ENCODE data around the gene DCAF4. TPM values are rescaled to one million over a fixed set of nuclear protein-coding genes. Genes with fewer than 3 reads are reported as not detected.

Gene DCAF4
- total RNA-seq, 1 donor from 2014 or later: 7.7 TPM

GRCh38 chr14:72904840-72905561, 21.3 kb upstream of the DCAF4 start:
- H3K4me1 Mint-ChIP-seq (ENCODE audit: unreplicated experiment): no peaks in the 10 kb centered on the region
- no peaks in the 10 kb centered on the region for H3K36me3 Mint-ChIP-seq (ENCODE audit: low read depth, unreplicated experiment)
- peak; percentile 97 for TF ChIP-seq CTCF (IDR thresholded peaks at IDR 0.05; ENCODE audit: unreplicated experiment)
- DNase-seq (ENCODE audit: low spot score): peak; percentile 60
- no peak overlapping the region for H3K27ac Mint-ChIP-seq (ENCODE audit: unreplicated experiment)
- H3K4me3 Mint-ChIP-seq (ENCODE audit: unreplicated experiment): no peak overlapping the region
- no peaks in the 10 kb centered on the region for H3K27me3 Mint-ChIP-seq (ENCODE audit: unreplicated experiment)
- no peaks in the 10 kb centered on the region for H3K9me3 Mint-ChIP-seq (ENCODE audit: unreplicated experiment)

- Mint-ChIP-seq H3K27me3 (ENCODE audit: unreplicated experiment) (no peaks in the 10 kb centered on the region), H3K4me1 (ENCODE audit: unreplicated experiment) (no peaks in the 10 kb centered on the region), H3K9me3 (ENCODE audit: unreplicated experiment) (no peaks in the 10 kb centered on the region), H3K27ac (ENCODE audit: unreplicated experiment) (no peak overlapping the region), H3K36me3 (ENCODE audit: low read depth, unreplicated experiment) (no peaks in the 10 kb centered on the region), H3K4me3 (ENCODE audit: unreplicated experiment) (no peak overlapping the region)
- no peak for DNase-seq (ENCODE audit: low spot score)
- no peak for TF ChIP-seq CTCF (IDR thresholded peaks at IDR 0.05; ENCODE audit: unreplicated experiment)
Measured at GRCh38 chr14:72906316-72906715, 19.9 kb upstream of the DCAF4 start.

GRCh38 chr14:72906879-72907278, 19.4 kb upstream of the DCAF4 start:
- DNase-seq (ENCODE audit: low spot score): no peak
- Mint-ChIP-seq H3K4me1 (ENCODE audit: unreplicated experiment) (no peaks in the 10 kb centered on the region), H3K27ac (ENCODE audit: unreplicated experiment) (no peak overlapping the region), H3K4me3 (ENCODE audit: unreplicated experiment) (no peak overlapping the region), H3K9me3 (ENCODE audit: unreplicated experiment) (no peaks in the 10 kb centered on the region), H3K36me3 (ENCODE audit: low read depth, unreplicated experiment) (no peaks in the 10 kb centered on the region), H3K27me3 (ENCODE audit: unreplicated experiment) (no peaks in the 10 kb centered on the region)
- no peak for TF ChIP-seq CTCF (IDR thresholded peaks at IDR 0.05; ENCODE audit: unreplicated experiment)

- no peaks in the 10 kb centered on the region for H3K9me3 Mint-ChIP-seq (ENCODE audit: unreplicated experiment)
- H3K4me3 Mint-ChIP-seq (ENCODE audit: unreplicated experiment): no peak overlapping the region
- no peak for TF ChIP-seq CTCF (IDR thresholded peaks at IDR 0.05; ENCODE audit: unreplicated experiment)
- H3K36me3 Mint-ChIP-seq (ENCODE audit: low read depth, unreplicated experiment): no peaks in the 10 kb centered on the region
- no peak for DNase-seq (ENCODE audit: low spot score)
- no peaks in the 10 kb centered on the region for H3K4me1 Mint-ChIP-seq (ENCODE audit: unreplicated experiment)
- H3K27me3 Mint-ChIP-seq (ENCODE audit: unreplicated experiment): no peaks in the 10 kb centered on the region
- no peak overlapping the region for H3K27ac Mint-ChIP-seq (ENCODE audit: unreplicated experiment)
Measured at GRCh38 chr14:72907886-72908285, 18.4 kb upstream of the DCAF4 start.

- H3K36me3 Mint-ChIP-seq (ENCODE audit: low read depth, unreplicated experiment): no peaks in the 10 kb centered on the region
- no peaks in the 10 kb centered on the region for H3K4me1 Mint-ChIP-seq (ENCODE audit: unreplicated experiment)
- DNase-seq (ENCODE audit: low spot score): no peak
- no peak for TF ChIP-seq CTCF (IDR thresholded peaks at IDR 0.05; ENCODE audit: unreplicated experiment)
- no peaks in the 10 kb centered on the region for H3K9me3 Mint-ChIP-seq (ENCODE audit: unreplicated experiment)
- no peak overlapping the region for H3K27ac Mint-ChIP-seq (ENCODE audit: unreplicated experiment)
- H3K27me3 Mint-ChIP-seq (ENCODE audit: unreplicated experiment): no peaks in the 10 kb centered on the region
- H3K4me3 Mint-ChIP-seq (ENCODE audit: unreplicated experiment): no peak overlapping the region
Measured at GRCh38 chr14:72909163-72909562, 17.1 kb upstream of the DCAF4 start.
